Activated B cell treated with CpG ODN at 0.5 μM for 24 hours (primary cell): ENCODE measurements around the gene RPS6KA4. TPM values are rescaled to one million over a fixed set of nuclear protein-coding genes. Genes with fewer than 3 reads are reported as not detected.

ENCODE experiments used
- ATAC-seq: fragments of 200-7000 bp; cut with Tn5 transposase; one replicate; pipeline ENCODE4 v1.10.0; 2021; ENCODE audit warnings: low read depth, mild to moderate bottlenecking, moderate library complexity
- CTCF ChIA-PET: fragments of 350-600 bp; sonication (Branson Sonifier 250); formaldehyde crosslinking; loops from one replicate; lab custom pipeline; 2021; ENCODE audit warnings: antibody characterized with exemption; lab: Charles Lee
- POLR2A ChIA-PET: fragments of 350-600 bp; sonication (Branson Sonifier 250); formaldehyde crosslinking; loops from one replicate; lab custom pipeline; 2021; ENCODE audit warnings: antibody characterized with exemption; lab: Charles Lee
- DNase-seq: peaks from one replicate; pipeline ENCODE4 v3.0.0; 2022
- H3K27ac Mint-ChIP-seq: one replicate; pipeline ENCODE4 v1.8.0; 2020; ENCODE audit warnings: mixed read lengths
- H3K27me3 Mint-ChIP-seq: one replicate; pipeline ENCODE4 v1.8.0; 2021; ENCODE audit warnings: mixed read lengths
- H3K36me3 Mint-ChIP-seq: one replicate; pipeline ENCODE4 v1.8.0; 2021; ENCODE audit warnings: low read depth, mixed read lengths
- H3K4me1 Mint-ChIP-seq: one replicate; pipeline ENCODE4 v1.8.0; 2021; ENCODE audit warnings: mixed read lengths
- H3K4me3 Mint-ChIP-seq: one replicate; pipeline ENCODE4 v1.8.0; 2020; ENCODE audit warnings: mild to moderate bottlenecking, mixed read lengths
- H3K9me3 Mint-ChIP-seq: one replicate; pipeline ENCODE4 v1.8.0; 2020; ENCODE audit warnings: mixed read lengths
- intact Hi-C: fragments of 100-400 bp; cut with micrococcal nuclease; formaldehyde crosslinking; loops from one replicate; pipeline ENCODE4 v1.15.1; 2024
- total RNA-seq: library from RNA; stranded (reverse); gene quantifications from 2 replicates; pipeline ENCODE4 v1.2.3, GENCODE V29; 2022
- TF ChIP-seq, protein P1 (sequence below): fragments of 200-600 bp; IDR thresholded peaks from one replicate; pipeline ENCODE4 v1.8.0; 2022; ENCODE audit warnings: antibody characterized with exemption, mild to moderate bottlenecking

RPS6KA4 gene
- total RNA-seq, 1 donor from 2014 or later = 22.6 TPM

DNA sequence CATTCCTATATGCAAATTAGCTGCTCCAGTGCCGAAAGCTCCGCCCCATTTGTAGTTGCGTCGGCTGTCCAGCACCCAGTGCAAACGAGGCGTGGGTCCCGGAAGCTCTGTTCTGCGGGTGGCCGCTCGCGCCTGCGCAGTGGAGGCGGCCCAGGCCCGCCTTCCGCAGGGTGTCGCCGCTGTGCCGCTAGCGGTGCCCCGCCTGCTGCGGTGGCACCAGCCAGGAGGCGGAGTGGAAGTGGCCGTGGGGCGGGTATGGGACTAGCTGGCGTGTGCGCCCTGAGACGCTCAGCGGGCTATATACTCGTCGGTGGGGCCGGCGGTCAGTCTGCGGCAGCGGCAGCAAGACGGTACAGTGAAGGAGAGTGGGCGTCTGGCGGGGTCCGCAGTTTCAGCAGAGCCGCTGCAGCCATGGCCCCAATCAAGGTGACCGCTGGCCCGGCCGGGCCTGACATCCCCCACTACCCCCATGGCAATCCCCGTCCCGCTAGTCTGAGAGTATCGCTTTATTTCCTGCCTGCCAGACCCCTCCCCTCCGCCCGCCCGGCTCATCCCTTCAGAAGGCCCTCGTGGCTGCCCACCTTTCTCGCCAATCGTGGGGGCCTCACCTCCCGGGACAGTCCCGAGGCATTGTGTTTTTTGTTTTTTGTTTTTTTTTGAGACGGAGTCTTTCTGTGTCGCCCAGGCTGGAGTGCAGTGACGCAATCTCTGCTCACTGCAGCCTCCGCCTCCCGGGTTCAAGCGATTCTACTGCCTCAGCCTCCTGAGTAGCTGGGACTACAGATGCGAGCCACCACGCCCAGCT lies 40.8 kb upstream of the RPS6KA4 start, which contains the start of gene PRDX5:
Gene PRDX5 (plus strand): TSS at position 161 of the 805 bp plus-strand sequence. CDS start 95 bp downstream, at position 256.
- CTCF ChIA-PET = interaction anchor here (0.8 to 4.2 kb wide), 22 partner anchors 9 to 406 kb away, joined by 3 to 138 read pairs (median 7); partner anchors contain the start of genes BAD, CATSPERZ, CCDC88B and ESRRA
- intact Hi-C loops = loop anchor here (1.0 to 5.0 kb wide), 14 partner anchors 13 to 424 kb away; partner anchors contain the start of genes CCDC88B, DNAJC4, ESRRA and GPR137
- no peaks in the 10 kb centered on the region for H3K27me3 Mint-ChIP-seq
- DNase-seq (peak; percentile 91), ATAC-seq (peak; percentile 81)
- peaks cover 50% of the 10 kb centered on the region for H3K36me3 Mint-ChIP-seq
- peaks cover 23% of the 10 kb centered on the region for H3K4me1 Mint-ChIP-seq
- no peaks in the 10 kb centered on the region for H3K9me3 Mint-ChIP-seq
- TF ChIP-seq, protein P1, sequence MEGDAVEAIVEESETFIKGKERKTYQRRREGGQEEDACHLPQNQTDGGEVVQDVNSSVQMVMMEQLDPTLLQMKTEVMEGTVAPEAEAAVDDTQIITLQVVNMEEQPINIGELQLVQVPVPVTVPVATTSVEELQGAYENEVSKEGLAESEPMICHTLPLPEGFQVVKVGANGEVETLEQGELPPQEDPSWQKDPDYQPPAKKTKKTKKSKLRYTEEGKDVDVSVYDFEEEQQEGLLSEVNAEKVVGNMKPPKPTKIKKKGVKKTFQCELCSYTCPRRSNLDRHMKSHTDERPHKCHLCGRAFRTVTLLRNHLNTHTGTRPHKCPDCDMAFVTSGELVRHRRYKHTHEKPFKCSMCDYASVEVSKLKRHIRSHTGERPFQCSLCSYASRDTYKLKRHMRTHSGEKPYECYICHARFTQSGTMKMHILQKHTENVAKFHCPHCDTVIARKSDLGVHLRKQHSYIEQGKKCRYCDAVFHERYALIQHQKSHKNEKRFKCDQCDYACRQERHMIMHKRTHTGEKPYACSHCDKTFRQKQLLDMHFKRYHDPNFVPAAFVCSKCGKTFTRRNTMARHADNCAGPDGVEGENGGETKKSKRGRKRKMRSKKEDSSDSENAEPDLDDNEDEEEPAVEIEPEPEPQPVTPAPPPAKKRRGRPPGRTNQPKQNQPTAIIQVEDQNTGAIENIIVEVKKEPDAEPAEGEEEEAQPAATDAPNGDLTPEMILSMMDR = no peak
- peak within 1 kb of the TSS; percentile 99 for H3K27ac Mint-ChIP-seq
- POLR2A ChIA-PET = interaction anchor here (0.5 to 4.9 kb wide), 47 partner anchors 9 to 1950 kb away, joined by 3 to 94 read pairs (median 5); partner anchors contain the start of genes C11orf98, CCDC88B, CSKMT and ESRRA
- H3K4me3 Mint-ChIP-seq = peak within 1 kb of the TSS; percentile 94

DNA sequence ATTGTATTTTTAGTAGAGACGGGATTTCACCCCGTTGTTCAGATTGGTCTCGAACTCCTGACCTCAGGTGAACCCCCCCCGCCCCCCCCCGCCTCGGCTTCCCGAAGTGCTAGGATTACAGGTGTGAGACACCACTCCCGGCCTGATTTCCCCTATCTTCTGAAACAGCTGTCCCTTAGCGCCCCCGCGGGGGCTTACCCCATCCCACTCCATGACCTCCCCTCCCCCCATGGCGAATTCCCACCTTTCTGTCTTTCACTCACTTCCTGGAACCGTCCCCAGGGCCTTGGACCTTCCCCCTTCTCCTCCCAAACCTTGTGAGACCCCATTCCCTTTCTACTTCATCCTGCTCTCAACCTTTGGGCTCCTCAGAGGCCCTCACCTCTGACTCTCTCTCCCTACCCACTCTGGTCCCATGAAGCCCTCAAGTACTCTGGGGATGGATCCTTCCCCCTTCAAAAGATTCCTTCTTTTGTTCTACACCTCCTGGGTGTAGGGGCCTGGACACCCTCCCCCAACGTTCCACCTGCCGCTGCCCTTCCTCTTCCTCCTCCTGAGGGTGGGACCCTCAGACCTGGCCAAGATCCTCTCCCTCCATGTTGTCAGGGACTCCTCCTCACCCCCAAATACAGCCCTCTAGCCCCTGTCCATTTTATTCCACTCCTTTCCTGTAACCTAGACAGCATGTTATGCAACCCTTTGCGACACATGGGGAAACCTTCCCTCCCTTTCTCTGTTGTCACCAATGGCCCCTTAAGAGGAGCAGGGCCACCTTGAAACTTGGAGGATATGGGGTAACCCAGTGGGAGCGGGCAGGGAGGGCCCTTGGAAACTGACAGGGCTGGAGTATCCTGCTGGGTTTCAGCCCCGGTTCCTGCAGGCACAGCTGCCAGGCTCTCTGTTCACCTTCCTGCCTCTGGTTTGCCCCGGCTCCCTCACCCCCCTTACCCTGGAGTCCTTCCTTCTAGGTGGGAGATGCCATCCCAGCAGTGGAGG lies 39.9 kb upstream of the RPS6KA4 start:
- Mint-ChIP-seq H3K4me3 (peak overlapping the region; percentile 94), H3K27me3 (no peaks in the 10 kb centered on the region), H3K27ac (peak overlapping the region; percentile 99), H3K4me1 (peaks cover 23% of the 10 kb centered on the region), H3K36me3 (peaks cover 45% of the 10 kb centered on the region), H3K9me3 (no peaks in the 10 kb centered on the region)
- ATAC-seq (no peak), DNase-seq (no peak)
- POLR2A ChIA-PET = interaction anchor here (0.6 to 4.9 kb wide), 15 partner anchors 12 to 1352 kb away, joined by 3 to 94 read pairs (median 8); partner anchors contain the start of genes CCDC88B, ESRRA and FERMT3
- intact Hi-C loops = loop anchor here (1.0 to 5.0 kb wide), 9 partner anchors 12 to 423 kb away; partner anchors contain the start of genes CCDC88B, DNAJC4, NAA40 and NRXN2
- CTCF ChIA-PET = interaction anchor here (1.0 to 4.2 kb wide), 7 partner anchors 12 to 370 kb away, joined by 3 to 138 read pairs (median 27); partner anchors contain the start of gene ESRRA
- TF ChIP-seq, protein P1 = no peak

DNA sequence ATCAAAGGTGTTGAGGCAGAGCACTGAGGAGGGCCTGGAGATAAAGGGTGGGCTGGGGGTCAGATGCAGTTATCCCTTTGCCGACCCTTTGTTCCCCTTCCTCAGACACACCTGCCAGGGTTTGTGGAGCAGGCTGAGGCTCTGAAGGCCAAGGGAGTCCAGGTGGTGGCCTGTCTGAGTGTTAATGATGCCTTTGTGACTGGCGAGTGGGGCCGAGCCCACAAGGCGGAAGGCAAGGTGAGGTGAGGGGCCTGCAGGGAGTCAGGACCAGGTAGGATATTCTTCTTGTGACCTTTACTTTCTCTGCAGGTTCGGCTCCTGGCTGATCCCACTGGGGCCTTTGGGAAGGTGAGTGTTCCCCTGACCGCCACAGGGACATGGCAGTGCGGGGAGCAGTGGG lies 38.4 kb upstream of the RPS6KA4 start:
- ChIA-PET POLR2A (interaction anchor here (1.3 to 4.9 kb wide), 2 partner anchors 11 to 15 kb away, joined by 3 to 77 read pairs; no protein-coding TSS in a partner anchor), CTCF (interaction anchor here (1.0 kb wide), 1 partner anchor 34 kb away, joined by 3 read pairs; no protein-coding TSS in a partner anchor)
- TF ChIP-seq, protein P1 = no peak
- intact Hi-C loops = no loop called here
- no peaks in the 10 kb centered on the region for H3K27me3 Mint-ChIP-seq
- no peak for DNase-seq
- H3K27ac Mint-ChIP-seq = peak overlapping the region; percentile 30
- peaks cover 35% of the 10 kb centered on the region for H3K36me3 Mint-ChIP-seq
- no peaks in the 10 kb centered on the region for H3K9me3 Mint-ChIP-seq
- ATAC-seq = no peak
- no peak overlapping the region for H3K4me3 Mint-ChIP-seq
- peaks cover 23% of the 10 kb centered on the region for H3K4me1 Mint-ChIP-seq

DNA sequence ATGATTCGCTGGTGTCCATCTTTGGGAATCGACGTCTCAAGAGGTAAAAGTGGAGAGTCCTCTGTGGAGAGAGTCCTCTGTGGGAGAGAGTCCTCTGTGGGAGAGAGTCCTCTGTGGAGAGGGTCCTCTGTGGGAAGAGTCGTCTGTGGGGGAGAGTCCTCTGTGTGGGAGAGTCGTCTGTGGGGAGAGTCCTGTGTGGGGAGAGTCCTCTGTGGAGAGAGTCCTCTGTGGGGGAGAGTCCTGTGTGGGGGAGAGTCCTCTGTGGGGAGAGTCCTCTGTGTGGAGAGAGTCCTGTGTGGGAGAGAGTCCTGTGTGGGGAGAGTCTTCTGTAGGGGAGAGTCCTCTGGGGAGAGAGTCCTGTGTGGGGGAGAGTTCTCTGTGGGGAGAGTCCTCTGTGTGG lies 37.9 kb upstream of the RPS6KA4 start:
- Mint-ChIP-seq H3K27me3 (no peaks in the 10 kb centered on the region), H3K36me3 (peaks cover 35% of the 10 kb centered on the region), H3K9me3 (no peaks in the 10 kb centered on the region), H3K27ac (peak overlapping the region; percentile 19), H3K4me1 (peaks cover 23% of the 10 kb centered on the region), H3K4me3 (no peak overlapping the region)
- no peak for ATAC-seq
- ChIA-PET POLR2A (no interaction called here), CTCF (no interaction called here)
- TF ChIP-seq, protein P1 = no peak
- intact Hi-C loops = no loop called here
- no peak for DNase-seq
